GM23338 (cell line): ENCODE results near the gene SLA2. TPM values are rescaled to one million over a fixed set of nuclear protein-coding genes. Genes with fewer than 3 reads are reported as not detected.

Experiments
- ATAC-seq: fragments of 200-7000 bp; cut with Tn5 transposase; 3 replicates; pipeline ENCODE4 v1.9.1; 2020
- DNase-seq: peaks from one replicate; pipeline ENCODE4 v3.0.0-alpha.2; 2015; ENCODE audit warnings: low spot score
- H2AFZ ChIP-seq: fragments of 200-600 bp; sonication (generic); 2 replicates; pipeline ENCODE4 v1.8.0; 2016; ENCODE audit warnings: antibody characterized with exemption, mild to moderate bottlenecking, moderate library complexity
- H3F3A ChIP-seq: fragments of 200-600 bp; sonication (generic); replicated peaks from 2 replicates; pipeline ENCODE4 v1.8.0; 2017; ENCODE audit warnings: antibody characterized with exemption, mixed run types, low read depth
- H3K27ac ChIP-seq: fragments of 200-600 bp; sonication (generic); 2 replicates; pipeline ENCODE4 v1.6.1; 2016; ENCODE audit warnings: low read depth
- H3K27me3 ChIP-seq: fragments of 200-600 bp; sonication (generic); 2 replicates; pipeline ENCODE4 v1.8.0; 2016; ENCODE audit warnings: mild to moderate bottlenecking, mixed run types, moderate library complexity; ENCODE audit not compliant: insufficient read depth
- H3K36me3 ChIP-seq: fragments of 200-600 bp; sonication (generic); 2 replicates; pipeline ENCODE4 v1.8.0; 2016; ENCODE audit warnings: mild to moderate bottlenecking; ENCODE audit not compliant: insufficient read depth
- H3K4me1 ChIP-seq: fragments of 200-600 bp; sonication (generic); 2 replicates; pipeline ENCODE4 v1.8.0; 2016; ENCODE audit warnings: mild to moderate bottlenecking, moderate library complexity; ENCODE audit not compliant: insufficient read depth
- H3K4me2 ChIP-seq: fragments of 200-600 bp; sonication (generic); 2 replicates; pipeline ENCODE4 v1.7.1; 2017; ENCODE audit warnings: mixed run types
- H3K4me3 ChIP-seq: fragments of 200-600 bp; sonication (generic); 2 replicates; pipeline ENCODE4 v1.6.1; 2016; ENCODE audit warnings: mixed run types
- H3K79me2 ChIP-seq: fragments of 200-600 bp; sonication (generic); replicated peaks from 2 replicates; pipeline ENCODE4 v1.8.0; 2017; ENCODE audit warnings: mild to moderate bottlenecking; ENCODE audit not compliant: insufficient read depth
- H3K9me2 ChIP-seq: fragments of 200-600 bp; sonication (generic); 2 replicates; pipeline ENCODE4 v1.8.0; 2017; ENCODE audit not compliant: insufficient read depth
- H4K20me1 ChIP-seq: fragments of 200-600 bp; sonication (generic); replicated peaks from 2 replicates; pipeline ENCODE4 v1.8.0; 2017; ENCODE audit warnings: mild to moderate bottlenecking; ENCODE audit not compliant: insufficient read depth
- H3K27ac Mint-ChIP-seq: 2 replicates; pipeline ENCODE4 v1.8.0; 2020; ENCODE audit warnings: inconsistent platforms, mild to moderate bottlenecking, moderate library complexity, mixed read lengths
- H3K27me3 Mint-ChIP-seq: 3 replicates; pipeline ENCODE4 v1.8.0; 2022; ENCODE audit warnings: low read depth, mild to moderate bottlenecking, moderate library complexity, mixed read lengths, inconsistent platforms; ENCODE audit not compliant: insufficient read depth, poor library complexity
- H3K36me3 Mint-ChIP-seq: 3 replicates; pipeline ENCODE4 v1.8.0; 2021; ENCODE audit warnings: low read depth, mild to moderate bottlenecking, inconsistent platforms, moderate library complexity, mixed read lengths
- H3K4me1 Mint-ChIP-seq: 3 replicates; pipeline ENCODE4 v1.8.0; 2020; ENCODE audit warnings: mild to moderate bottlenecking, inconsistent platforms, mixed read lengths
- H3K4me3 Mint-ChIP-seq: 3 replicates; pipeline ENCODE4 v1.8.0; 2021; ENCODE audit warnings: moderate library complexity, mild to moderate bottlenecking, inconsistent platforms, mixed read lengths
- H3K9me3 Mint-ChIP-seq: 3 replicates; pipeline ENCODE4 v1.8.0; 2020; ENCODE audit warnings: moderate library complexity, mild to moderate bottlenecking, inconsistent platforms, mixed read lengths
- CREB1 ChIP-seq: fragments of 250-450 bp; sonication (Bioruptor Pico); IDR thresholded peaks from 2 replicates; pipeline ENCODE4 v1.5.0; 2020; ENCODE audit warnings: low read depth, mild to moderate bottlenecking, moderate library complexity
- CTCF ChIP-seq, 2 experiments: fragments of 200-600 bp in 1 of 2; sonication (generic) in 1 of 2; conservative IDR thresholded peaks; 2 replicates each; pipeline versions ENCODE4 v1.5.1 to v1.6.1; 2016 to 2017; ENCODE audit warnings: antibody characterized with exemption in 2 of 2, low read depth in 2 of 2, mild to moderate bottlenecking in 2 of 2, moderate library complexity in 1 of 2
- ETS1 ChIP-seq: IDR thresholded peaks from 2 replicates; pipeline ENCODE4 v1.6.1; 2016; ENCODE audit warnings: antibody characterized with exemption
- EZH2 ChIP-seq: fragments of 200-600 bp; sonication (generic); IDR thresholded peaks from one replicate; pipeline ENCODE4 v1.8.0; 2017; ENCODE audit warnings: antibody characterized with exemption, mild to moderate bottlenecking, low read depth; ENCODE audit not compliant: unreplicated experiment
- EZH2phosphoT487 ChIP-seq: fragments of 200-600 bp; sonication (generic); IDR thresholded peaks from one replicate; pipeline ENCODE4 v1.8.1; 2018; ENCODE audit warnings: antibody characterized with exemption; ENCODE audit not compliant: unreplicated experiment
- JUNB ChIP-seq: IDR thresholded peaks from one replicate; pipeline ENCODE4 v1.6.1; 2016; ENCODE audit warnings: antibody characterized with exemption; ENCODE audit not compliant: unreplicated experiment
- NANOG ChIP-seq: IDR thresholded peaks from 2 replicates; pipeline ENCODE4 v1.6.1; 2016; ENCODE audit warnings: antibody characterized with exemption, borderline replicate concordance
- POLR2AphosphoS5 ChIP-seq: IDR thresholded peaks from 2 replicates; pipeline ENCODE4 v1.6.1; 2016; ENCODE audit warnings: antibody characterized with exemption, low read depth
- REST ChIP-seq: IDR thresholded peaks from one replicate; pipeline ENCODE4 v1.6.1; 2018; ENCODE audit warnings: antibody characterized with exemption; ENCODE audit not compliant: unreplicated experiment
- STAT1 ChIP-seq: IDR thresholded peaks from one replicate; pipeline ENCODE4 v1.6.1; 2016; ENCODE audit warnings: antibody characterized with exemption; ENCODE audit not compliant: unreplicated experiment
- ZNF114 ChIP-seq: fragments of 250-450 bp; sonication (Bioruptor Pico); IDR thresholded peaks from 2 replicates; pipeline ENCODE4 v1.5.0; 2020; ENCODE audit warnings: mild to moderate bottlenecking, moderate library complexity
- ZNF331 ChIP-seq: fragments of 250-450 bp; sonication (Bioruptor Pico); IDR thresholded peaks from 2 replicates; pipeline ENCODE4 v1.5.0; 2020; ENCODE audit warnings: low read depth, mild to moderate bottlenecking, moderate library complexity
- ZNF462 ChIP-seq: fragments of 250-450 bp; sonication (Bioruptor Pico); IDR thresholded peaks from 2 replicates; pipeline ENCODE4 v1.5.0; 2020; ENCODE audit warnings: mild to moderate bottlenecking, moderate library complexity
- polyA plus RNA-seq: library from polyadenylated mRNA; unstranded; fragments of >200 nt; fragmentation: Nextera tagmentation; extraction: Ambion mirVana; gene quantifications from 2 replicates; pipeline ENCODE4 v1.2.1, GENCODE V29; 2016
- total RNA-seq: library from RNA; depleted of rRNA; stranded (reverse); fragments of >200 nt; shearing (Covaris generic); gene quantifications from 2 replicates; pipeline ENCODE4 v1.2.3, GENCODE V29; 2014

Gene SLA2
- total and polyA plus RNA-seq, 2 experiments from 2014 or later = 0.18 TPM; not detected in 1

GRCh38 chr20:36688630-36689029, 42.6 kb upstream of the SLA2 start:
- no peaks in the 10 kb centered on the region for H3K36me3 ChIP-seq
- H3F3A ChIP-seq = no peaks in the 10 kb centered on the region
- H3K4me3 ChIP-seq = no peak overlapping the region
- TF ChIP-seq ZNF462 (CRISPR knock-in tag) (no peak), EZH2phosphoT487 (no peak), EZH2 (no peak), JUNB (no peak), CTCF (conservative IDR thresholded peaks at IDR 0.05; ENCODE audit: low read depth in 2 of 2) (no peak), STAT1 (no peak), ZNF331 (no peak), NANOG (no peak), REST (no peak), CREB1 (no peak), POLR2AphosphoS5 (no peak), ZNF114 (CRISPR knock-in tag) (no peak), ETS1 (no peak)
- H3K27me3 ChIP-seq = no peaks in the 10 kb centered on the region
- Mint-ChIP-seq H3K4me3 (no peak overlapping the region), H3K27ac (no peak overlapping the region), H3K27me3 (no peaks in the 10 kb centered on the region), H3K4me1 (no peaks in the 10 kb centered on the region), H3K36me3 (peaks cover 4% of the 10 kb centered on the region), H3K9me3 (peaks cover 1% of the 10 kb centered on the region; the same call in 2 of the 3 replicates)
- no peaks in the 10 kb centered on the region for H3K79me2 ChIP-seq
- H3K9me2 ChIP-seq = no peaks in the 10 kb centered on the region
- ATAC-seq = no peak
- no peak overlapping the region for H2AFZ ChIP-seq
- H3K27ac ChIP-seq = no peak overlapping the region
- H3K4me1 ChIP-seq = no peaks in the 10 kb centered on the region
- no peak for DNase-seq
- H3K4me2 ChIP-seq = no peak overlapping the region
- peaks cover 6% of the 10 kb centered on the region; the same call in 1 of the 2 replicates for H4K20me1 ChIP-seq
